H1 (cell line): ENCODE measurements around the gene FBN1. TPM values are rescaled to one million over a fixed set of nuclear protein-coding genes. Genes with fewer than 3 reads are reported as not detected.

ENCODE experiments used
- CTCF ChIA-PET: fragments of 300-600 bp; sonication (Branson Sonifier 250); formaldehyde crosslinking; loops from one replicate; lab custom pipeline; 2021; ENCODE audit not compliant: partially characterized antibody; lab: Charles Lee
- POLR2A ChIA-PET: fragments of 300-600 bp; sonication (Branson Sonifier 250); formaldehyde crosslinking; loops from one replicate; lab custom pipeline; 2021; ENCODE audit warnings: inconsistent platforms; ENCODE audit not compliant: partially characterized antibody; lab: Charles Lee
- DNase-seq, 2 experiments: peaks; one replicate each; pipeline versions ENCODE4 v3.0.0 to v3.0.0-alpha.2; 2010 to 2022; ENCODE audit warnings: low spot score in 2 of 2, low read depth in 1 of 2, mixed read lengths in 1 of 2
- FAIRE-seq: peaks from 2 replicates; lab custom pipeline; 2011; peaks lifted over from hg19 to GRCh38; lab: Jason Lieb, UNC
- H2AFZ ChIP-seq: 2 replicates; pipeline ENCODE4 v1.8.1; 2012; ENCODE audit warnings: low read length, inconsistent platforms
- H2AK5ac ChIP-seq: 2 replicates; pipeline ENCODE4 v1.6.1; 2013; ENCODE audit warnings: low read depth, low read length
- H2BK120ac ChIP-seq: replicated peaks from 2 replicates; pipeline ENCODE3; 2013; ENCODE audit warnings: low read depth, low read length, inconsistent platforms
- H2BK12ac ChIP-seq: 2 replicates; pipeline ENCODE4 v1.6.1; 2013; ENCODE audit warnings: low read depth, low read length
- H2BK15ac ChIP-seq: 2 replicates; pipeline ENCODE4 v1.6.1; 2013; ENCODE audit warnings: low read length
- H2BK20ac ChIP-seq: 2 replicates; pipeline ENCODE4 v1.6.1; 2013; ENCODE audit warnings: low read length
- H2BK5ac ChIP-seq: 2 replicates; pipeline ENCODE4 v1.6.1; 2013; ENCODE audit warnings: low read depth, low read length
- H3K14ac ChIP-seq: 2 replicates; pipeline ENCODE4 v1.6.1; 2013; ENCODE audit warnings: inconsistent platforms; ENCODE audit not compliant: insufficient read length
- H3K18ac ChIP-seq: 2 replicates; pipeline ENCODE4 v1.6.1; 2013; ENCODE audit warnings: low read length; ENCODE audit errors: extremely low read depth
- H3K23ac ChIP-seq: 2 replicates; pipeline ENCODE4 v1.6.1; 2013; ENCODE audit warnings: inconsistent platforms; ENCODE audit not compliant: insufficient read length
- H3K23me2 ChIP-seq: 2 replicates; pipeline ENCODE4 v1.6.1; 2013; ENCODE audit warnings: low read depth, low read length
- H3K27ac ChIP-seq: 2 replicates; pipeline ENCODE4 v1.6.1; 2011; ENCODE audit warnings: low read depth, low read length, inconsistent platforms
- H3K27me3 ChIP-seq, 4 experiments: replicated peaks in 1 of 4; 1 replicate in 1 of 4; 2 replicates in 3 of 4; pipeline versions ENCODE4 v1.6.1 to v1.8.1; 2011 to 2013; ENCODE audit warnings: low read length in 3 of 4, mild to moderate bottlenecking in 3 of 4, inconsistent platforms in 2 of 4, mixed read lengths in 2 of 4, moderate library complexity in 1 of 4; ENCODE audit not compliant: control insufficient read depth in 3 of 4, insufficient read depth in 3 of 4; ENCODE audit errors: extremely low read depth in 1 of 4
- H3K36me3 ChIP-seq, 4 experiments: 2 replicates each; pipeline versions ENCODE4 v1.6.1 to v1.8.1; 2011 to 2013; ENCODE audit warnings: mild to moderate bottlenecking in 4 of 4, low read length in 3 of 4, moderate library complexity in 2 of 4, control low read depth in 1 of 4, inconsistent platforms in 1 of 4; ENCODE audit not compliant: insufficient read depth in 4 of 4, control insufficient read depth in 2 of 4
- H3K4ac ChIP-seq: replicated peaks from 2 replicates; pipeline ENCODE3; 2013; ENCODE audit warnings: low read length, low read depth, mixed read lengths, inconsistent platforms; ENCODE audit not compliant: insufficient read length
- H3K4me1 ChIP-seq, 4 experiments: replicated peaks in 1 of 4; 1 replicate in 1 of 4; 2 replicates in 3 of 4; pipeline versions ENCODE4 v1.6.1 to v1.8.1; 2011 to 2013; ENCODE audit warnings: low read length in 3 of 4, inconsistent platforms in 2 of 4, mixed read lengths in 1 of 4; ENCODE audit not compliant: insufficient read depth in 4 of 4, control insufficient read depth in 3 of 4
- H3K4me2 ChIP-seq, 2 experiments: 2 replicates each; pipeline versions ENCODE4 v1.6.1 to v1.8.1; 2011 to 2013; ENCODE audit warnings: low read depth in 2 of 2, low read length in 2 of 2, control low read depth in 1 of 2, inconsistent platforms in 1 of 2, mild to moderate bottlenecking in 1 of 2; ENCODE audit not compliant: insufficient read depth in 1 of 2
- H3K4me3 ChIP-seq, 4 experiments: fragments of 200-600, 300-600 bp in 1 of 4; sonication (generic), shearing (Covaris generic), sonication (Bioruptor Twin) in 1 of 4; 2 replicates each; pipeline versions ENCODE4 v1.5.1 to v1.8.1; 2011 to 2016; ENCODE audit warnings: low read length in 4 of 4, low read depth in 3 of 4, control low read depth in 2 of 4, inconsistent platforms in 2 of 4, mild to moderate bottlenecking in 2 of 4, mixed read lengths in 1 of 4, moderate library complexity in 1 of 4; ENCODE audit not compliant: insufficient read depth in 2 of 4; ENCODE audit errors: extremely low read depth in 1 of 4
- H3K56ac ChIP-seq: replicated peaks from 2 replicates; pipeline ENCODE3; 2013; ENCODE audit warnings: low read depth, mild to moderate bottlenecking, mixed read lengths, low read length, inconsistent platforms; ENCODE audit not compliant: insufficient read length
- H3K79me1 ChIP-seq: 2 replicates; pipeline ENCODE4 v1.6.1; 2013; ENCODE audit warnings: low read depth, low read length, control low read depth
- H3K79me2 ChIP-seq, 2 experiments: 2 replicates each; pipeline versions ENCODE4 v1.6.1 to v1.8.1; 2012 to 2013; ENCODE audit warnings: low read length in 2 of 2, mild to moderate bottlenecking in 2 of 2, inconsistent platforms in 1 of 2; ENCODE audit not compliant: insufficient read depth in 2 of 2, control insufficient read depth in 1 of 2
- H3K9ac ChIP-seq, 4 experiments: replicated peaks in 1 of 4; 1 replicate in 1 of 4; 2 replicates in 3 of 4; pipeline versions ENCODE4 v1.6.1 to v1.8.1; 2011 to 2013; ENCODE audit warnings: low read depth in 3 of 4, low read length in 3 of 4, control low read depth in 2 of 4, mild to moderate bottlenecking in 2 of 4, moderate library complexity in 2 of 4, inconsistent platforms in 1 of 4; ENCODE audit errors: extremely low read depth in 1 of 4
- H3K9me3 ChIP-seq, 2 experiments: 2 replicates each; pipeline versions ENCODE4 v1.6.1 to v1.8.1; 2012 to 2013; ENCODE audit warnings: mild to moderate bottlenecking in 2 of 2, moderate library complexity in 2 of 2, control low read depth in 1 of 2, inconsistent platforms in 1 of 2, low read depth in 1 of 2, low read length in 1 of 2, mixed read lengths in 1 of 2; ENCODE audit not compliant: insufficient read depth in 2 of 2
- H4K20me1 ChIP-seq, 2 experiments: replicated peaks in 1 of 2; 2 replicates each; pipeline versions ENCODE3 to v1.8.1; 2011 to 2013; ENCODE audit warnings: inconsistent platforms in 2 of 2, low read length in 2 of 2, mild to moderate bottlenecking in 1 of 2; ENCODE audit not compliant: insufficient read depth in 2 of 2, control insufficient read depth in 1 of 2
- H4K5ac ChIP-seq: 2 replicates; pipeline ENCODE4 v1.6.1; 2013; ENCODE audit warnings: low read length, low read depth, mixed read lengths, inconsistent platforms; ENCODE audit not compliant: insufficient read length
- H4K8ac ChIP-seq: 2 replicates; pipeline ENCODE4 v1.8.0; 2013; ENCODE audit warnings: mild to moderate bottlenecking, moderate library complexity, low read length, inconsistent platforms; ENCODE audit not compliant: insufficient read depth; ENCODE audit errors: extremely low read depth
- H4K91ac ChIP-seq: replicated peaks from 2 replicates; pipeline ENCODE3; 2013; ENCODE audit warnings: low read length, mixed read lengths, inconsistent platforms; ENCODE audit not compliant: insufficient read length
- BCL11A ChIP-seq, 2 experiments: IDR thresholded peaks; one replicate each; pipeline ENCODE4 v1.6.1; 2011; ENCODE audit warnings: low read depth in 2 of 2, low read length in 2 of 2, mild to moderate bottlenecking in 2 of 2
- BRCA1 ChIP-seq: IDR thresholded peaks from 2 replicates; pipeline ENCODE4 v1.6.1; 2012; ENCODE audit warnings: low read depth, low read length, improper control_type of control experiment
- CHD1 ChIP-seq: IDR thresholded peaks from 2 replicates; pipeline ENCODE4 v1.6.1; 2012; ENCODE audit warnings: low read depth, low read length, improper control_type of control experiment
- JUN ChIP-seq: IDR thresholded peaks from 2 replicates; pipeline ENCODE4 v1.6.1; 2011; ENCODE audit warnings: low read depth, mild to moderate bottlenecking, improper control_type of control experiment, low read length
- MAFK ChIP-seq: IDR thresholded peaks from 2 replicates; pipeline ENCODE4 v1.6.1; 2012; ENCODE audit warnings: low read depth, mild to moderate bottlenecking, improper control_type of control experiment, low read length
- NANOG ChIP-seq: IDR thresholded peaks from 2 replicates; pipeline ENCODE4 v1.6.1; 2011; ENCODE audit warnings: low read length, low read depth, mild to moderate bottlenecking, inconsistent platforms; ENCODE audit not compliant: insufficient read depth, poor library complexity, severe bottlenecking
- NRF1 ChIP-seq: IDR thresholded peaks from 2 replicates; pipeline ENCODE4 v1.6.1; 2011; ENCODE audit warnings: mild to moderate bottlenecking, low read depth, low read length, improper control_type of control experiment
- POU5F1 ChIP-seq: IDR thresholded peaks from 2 replicates; pipeline ENCODE4 v1.6.1; 2011; ENCODE audit warnings: low read depth, mild to moderate bottlenecking, low read length, moderate library complexity
- SP4 ChIP-seq: IDR thresholded peaks from 2 replicates; pipeline ENCODE4 v1.6.1; 2012; ENCODE audit warnings: low read length, inconsistent platforms
- SUZ12 ChIP-seq: fragments of 200-600 bp; sonication (generic); IDR thresholded peaks from 2 replicates; pipeline ENCODE4 v1.6.1; 2012; ENCODE audit warnings: mild to moderate bottlenecking, inconsistent platforms, low read length, moderate library complexity, mixed read lengths
- TAF7 ChIP-seq: optimal IDR thresholded peaks from 2 replicates; pipeline ENCODE3; 2011; ENCODE audit warnings: low read depth, mild to moderate bottlenecking, inconsistent platforms, low read length, moderate library complexity, borderline replicate concordance
- TCF12 ChIP-seq: IDR thresholded peaks from 2 replicates; pipeline ENCODE4 v1.6.1; 2011; ENCODE audit warnings: low read depth, mild to moderate bottlenecking, low read length
- ZNF274 ChIP-seq: IDR thresholded peaks from 2 replicates; pipeline ENCODE4 v1.7.0; 2012; ENCODE audit warnings: low read length, borderline replicate concordance; ENCODE audit errors: extremely low read depth
- WGBS, 2 experiments: shearing (Covaris generic) in 1 of 2; methylation state at CpG; one replicate each; pipeline versions ENCODE4 v1.1.6 to v1.1.7; 2013 to 2015; ENCODE audit warnings: low lambda C conversion rate in 2 of 2, mixed read lengths in 2 of 2, inconsistent platforms in 1 of 2, low coverage in 1 of 2, missing lambda C conversion rate in 1 of 2; ENCODE audit not compliant: insufficient replicate concordance in 2 of 2, insufficient coverage in 1 of 2, insufficient read length in 1 of 2; ENCODE audit errors: extremely low coverage in 1 of 2, missing lambda C conversion rate in 1 of 2; 5-methylcytosine and 5-hydroxymethylcytosine counted together
- polyA plus RNA-seq, 7 experiments: library from polyadenylated mRNA; depleted of rRNA in 3 of 7; stranded (reverse) in 5 of 7; unstranded in 2 of 7; fragments of >200 nt in 5 of 7; fragments of 200-250 nt in 2 of 7; gene quantifications; 1 replicate in 5 of 7; 2 replicates in 1 of 7; 4 replicates in 1 of 7; pipeline versions ENCODE4 v1.2.1 to v1.2.3, GENCODE V29; 2011 to 2013; ENCODE audit warnings: missing spikeins in 2 of 7, mixed read lengths in 2 of 7
- total RNA-seq: library from RNA; stranded (reverse); fragmentation: NEBNext Ultra II Directional; extraction: Animal tissue kit (Norgen Biotek cat#: 25700); gene quantifications from 2 replicates; pipeline ENCODE4 v1.2.1, GENCODE V29; 2021

The FBN1 gene
- total and polyA plus RNA-seq, 2 of the 8 experiments (the other 6 are each of a cell fraction or from before 2014, with no cell fraction given): 3.0 to 4.0 TPM

GRCh38 chr15:48541341-48542278, 103.9 kb downstream of the FBN1 start:
- 87% methylated on average over 10 of the region's 10 CpGs; no CpG with 5 or more reads in 1 of the 2 experiments for WGBS, 2 experiments
- H2AK5ac ChIP-seq: no peak overlapping the region
- no peak overlapping the region for H3K14ac ChIP-seq
- no peaks in the 10 kb centered on the region for H3K36me3 ChIP-seq
- H4K8ac ChIP-seq: no peak overlapping the region; the same call in 1 of the 2 replicates
- H3K9me3 ChIP-seq: no peaks in the 10 kb centered on the region
- H3K4me1 ChIP-seq: no peaks in the 10 kb centered on the region
- DNase-seq (no peak), FAIRE-seq (no peak)
- no peak overlapping the region for H3K4me2 ChIP-seq
- H2BK120ac ChIP-seq: no peak overlapping the region
- H3K79me2 ChIP-seq: no peaks in the 10 kb centered on the region
- no peaks in the 10 kb centered on the region; a peak in 1 of 7 replicates for H3K27me3 ChIP-seq
- H3K79me1 ChIP-seq: no peaks in the 10 kb centered on the region
- no peaks in the 10 kb centered on the region for H3K23me2 ChIP-seq
- H3K56ac ChIP-seq: no peak overlapping the region
- no peak overlapping the region for H2AFZ ChIP-seq
- H3K9ac ChIP-seq: no peak overlapping the region
- ChIA-PET POLR2A (no interaction called here), CTCF (interaction anchor here (0.9 to 1.3 kb wide), 3 partner anchors 11 to 182 kb away, joined by 3 to 4 read pairs (median 3); no protein-coding TSS in a partner anchor)
- no peak overlapping the region for H3K27ac ChIP-seq
- H3K23ac ChIP-seq: no peak overlapping the region
- H4K91ac ChIP-seq: no peak overlapping the region
- no peak overlapping the region for H3K4me3 ChIP-seq
- no peaks in the 10 kb centered on the region for H4K20me1 ChIP-seq
- no peak overlapping the region for H2BK15ac ChIP-seq
- H2BK12ac ChIP-seq: no peak overlapping the region
- H2BK5ac ChIP-seq: no peak overlapping the region
- H4K5ac ChIP-seq: no peak overlapping the region
- no peak overlapping the region for H2BK20ac ChIP-seq
- no peak overlapping the region for H3K18ac ChIP-seq
- no peak overlapping the region for H3K4ac ChIP-seq
- TF ChIP-seq CHD1: no peak
- no peak for TF ChIP-seq BCL11A (IDR thresholded peaks at IDR 0.05; ENCODE audit: low read depth in 2 of 2, low read length in 2 of 2)
- no peak for TF ChIP-seq NRF1
- no peak for TF ChIP-seq JUN
- no peak for TF ChIP-seq BRCA1
- TF ChIP-seq MAFK: no peak
- TF ChIP-seq NANOG: no peak
- no peak for TF ChIP-seq SUZ12
- TF ChIP-seq TCF12: no peak
- no peak for TF ChIP-seq POU5F1
- no peak for TF ChIP-seq TAF7
- no peak for TF ChIP-seq SP4
- TF ChIP-seq ZNF274: no peak
